Brain pericyte (primary cell): ENCODE data around the gene FAM171A2.

Experiments
- DNase-seq: peaks from one replicate; pipeline ENCODE4 v3.0.0-alpha.2; 2012; ENCODE audit warnings: low read depth, low spot score

FAM171A2 gene

GRCh38 chr17:44307387-44308186 is 56.1 kb downstream of the FAM171A2 start:
- DNase-seq, result no peak

- no peak for DNase-seq
These were observed 59.0 kb downstream of the FAM171A2 start for GRCh38 chr17:44304651-44305050.
